Panc1 (cell line): Measurements from ENCODE around the gene NDC1. TPM values are rescaled to one million over a fixed set of nuclear protein-coding genes. Genes with fewer than 3 reads are reported as not detected.

Experiments used
- ATAC-seq: fragments of 200-7000 bp; cut with Tn5 transposase; 2 replicates; pipeline ENCODE4 v1.9.1; 2020; ENCODE audit warnings: mild to moderate bottlenecking, moderate library complexity
- BruUV-seq: library from RNA; stranded (reverse); fragments of 400-500 nt; replicated peaks from 2 replicates; lab custom pipeline; 2021; lab: Mats Ljungman, UMichigan
- CTCF ChIA-PET: fragments of 300-600 bp; sonication (Branson Sonifier 250); formaldehyde crosslinking; loops from one replicate; lab custom pipeline; 2022; ENCODE audit warnings: antibody characterized with exemption; lab: Charles Lee
- POLR2A ChIA-PET: fragments of 300-600 bp; sonication (Branson Sonifier 250); formaldehyde crosslinking; loops from one replicate; lab custom pipeline; 2022; ENCODE audit warnings: antibody characterized with exemption; lab: Charles Lee
- DNase-seq: peaks from one replicate; pipeline ENCODE4 v3.0.0-alpha.2; 2010; ENCODE audit warnings: low read depth, low spot score
- H3K27ac ChIP-seq: 2 replicates; pipeline ENCODE4 v1.5.1; 2011; ENCODE audit warnings: mild to moderate bottlenecking, low read length, inconsistent platforms
- H3K27me3 ChIP-seq: fragments of 200-500 bp; sonication (Bioruptor generic); 2 replicates; pipeline ENCODE4 v1.6.0; 2014; ENCODE audit warnings: low read length, inconsistent platforms; ENCODE audit not compliant: control insufficient read depth, insufficient read depth
- H3K36me3 ChIP-seq: fragments of 200-500 bp; sonication (Bioruptor generic); 2 replicates; pipeline ENCODE4 v1.5.1; 2014; ENCODE audit warnings: inconsistent platforms, mild to moderate bottlenecking, low read length, moderate library complexity; ENCODE audit not compliant: control insufficient read depth, insufficient read depth
- H3K4me1 ChIP-seq: 2 replicates; pipeline ENCODE4 v1.5.1; 2011; ENCODE audit warnings: inconsistent platforms, mild to moderate bottlenecking, low read length, moderate library complexity; ENCODE audit not compliant: control insufficient read depth, insufficient read depth
- H3K4me3 ChIP-seq, 2 experiments: 2 replicates each; pipeline ENCODE4 v1.5.1; 2011 to 2012; ENCODE audit warnings: low read depth in 2 of 2, low read length in 2 of 2, mild to moderate bottlenecking in 2 of 2, inconsistent platforms in 1 of 2, moderate library complexity in 1 of 2
- H3K9me3 ChIP-seq: fragments of 200-500 bp; sonication (Bioruptor generic); 2 replicates; pipeline ENCODE4 v1.5.1; 2014; ENCODE audit warnings: low read depth, mild to moderate bottlenecking, inconsistent platforms, low read length, moderate library complexity; ENCODE audit not compliant: control insufficient read depth, insufficient read depth
- CTCF ChIP-seq: fragments of 450-650 bp; IDR thresholded peaks from 2 replicates; pipeline ENCODE4 v1.5.1; 2017; ENCODE audit warnings: mild to moderate bottlenecking
- POLR2AphosphoS5 ChIP-seq: IDR thresholded peaks from 2 replicates; pipeline ENCODE4 v1.6.1; 2012; ENCODE audit warnings: mild to moderate bottlenecking, low read depth, low read length, moderate library complexity
- REST ChIP-seq, 2 experiments: IDR thresholded peaks; 2 replicates each; pipeline ENCODE4 v1.6.1; 2011 to 2012; ENCODE audit warnings: low read depth in 2 of 2, control low read depth in 1 of 2, low read length in 1 of 2, mild to moderate bottlenecking in 1 of 2, moderate library complexity in 1 of 2; ENCODE audit not compliant: insufficient read depth in 1 of 2
- SIN3A ChIP-seq: IDR thresholded peaks from 2 replicates; pipeline ENCODE4 v1.6.1; 2012; ENCODE audit warnings: low read depth, mild to moderate bottlenecking, low read length, moderate library complexity, borderline replicate concordance; ENCODE audit not compliant: insufficient read depth
- TCF7L2 ChIP-seq: IDR thresholded peaks from 2 replicates; pipeline ENCODE4 v1.6.1; 2011; ENCODE audit warnings: mild to moderate bottlenecking, low read depth, low read length, inconsistent platforms
- in situ Hi-C: cut with HindIII; loops from 2 replicates; pipeline ENCODE4 v1.10.0; 2016; ENCODE audit warnings: low sequenced_read_pairs, low pct_unique_long_range_greater_than_20kb
- intact Hi-C: fragments of 100-400 bp; cut with micrococcal nuclease; formaldehyde crosslinking; loops from one replicate; pipeline ENCODE4 v1.10.0; 2022; ENCODE audit not compliant: unreplicated experiment
- total RNA-seq: library from RNA; stranded (reverse); gene quantifications from one replicate; pipeline ENCODE4 v1.2.1, GENCODE V29; 2021; ENCODE audit not compliant: unreplicated experiment

The NDC1 gene
- total RNA-seq, 1 experiment from 2014 or later: 44.4 TPM

- H3K27me3 ChIP-seq: 0 out of 2 replicates have a peak, but pooled peaks cover 3% of the 10 kb centered on the region
- in situ Hi-C loops: no loop called here
- CTCF ChIA-PET: no interaction called here
- H3K27ac ChIP-seq: no peak overlapping the region
- no peaks in the 10 kb centered on the region for H3K36me3 ChIP-seq
- H3K4me1 ChIP-seq: no peaks in the 10 kb centered on the region
- POLR2A ChIA-PET: interaction anchor here (0.6 kb wide), 1 partner anchor 307 kb away, joined by 9 read pairs; no protein-coding TSS in a partner anchor
- H3K4me3 ChIP-seq: no peak overlapping the region
- intact Hi-C loops: no loop called here
- H3K9me3 ChIP-seq: no peaks in the 10 kb centered on the region
- ATAC-seq (no peak), DNase-seq (no peak)
- BruUV-seq: no TSS peak
- no peak for TF ChIP-seq POLR2AphosphoS5
- no peak for TF ChIP-seq SIN3A
- no peak for TF ChIP-seq CTCF
- no peak for TF ChIP-seq TCF7L2
- TF ChIP-seq REST (IDR thresholded peaks at IDR 0.05; ENCODE audit: insufficient read depth in 1 of 2, low read depth in 2 of 2, low read length in 1 of 2): no peak
These were observed 85.8 kb downstream of the NDC1 start for GRCh38 chr1:53752281-53752680.

GRCh38 chr1:53747841-53748240 lies 90.3 kb downstream of the NDC1 start:
- POLR2A ChIA-PET: no interaction called here
- H3K4me1 ChIP-seq: no peaks in the 10 kb centered on the region
- DNase-seq (no peak), ATAC-seq (no peak)
- CTCF ChIA-PET: no interaction called here
- H3K4me3 ChIP-seq: no peak overlapping the region
- no peaks in the 10 kb centered on the region for H3K36me3 ChIP-seq
- in situ Hi-C loops (no loop called here), intact Hi-C loops (no loop called here)
- H3K9me3 ChIP-seq: no peaks in the 10 kb centered on the region
- TF ChIP-seq REST (IDR thresholded peaks at IDR 0.05; ENCODE audit: insufficient read depth in 1 of 2, low read depth in 2 of 2, low read length in 1 of 2): no peak
- TF ChIP-seq POLR2AphosphoS5: no peak
- TF ChIP-seq TCF7L2: no peak
- TF ChIP-seq SIN3A: no peak
- TF ChIP-seq CTCF: no peak
- H3K27me3 ChIP-seq: 0 out of 2 replicates have a peak, but pooled peaks cover 3% of the 10 kb centered on the region
- BruUV-seq: no TSS peak
- no peak overlapping the region for H3K27ac ChIP-seq
